ENCODE results near the gene TREX2.

TREX2 gene

DNA sequence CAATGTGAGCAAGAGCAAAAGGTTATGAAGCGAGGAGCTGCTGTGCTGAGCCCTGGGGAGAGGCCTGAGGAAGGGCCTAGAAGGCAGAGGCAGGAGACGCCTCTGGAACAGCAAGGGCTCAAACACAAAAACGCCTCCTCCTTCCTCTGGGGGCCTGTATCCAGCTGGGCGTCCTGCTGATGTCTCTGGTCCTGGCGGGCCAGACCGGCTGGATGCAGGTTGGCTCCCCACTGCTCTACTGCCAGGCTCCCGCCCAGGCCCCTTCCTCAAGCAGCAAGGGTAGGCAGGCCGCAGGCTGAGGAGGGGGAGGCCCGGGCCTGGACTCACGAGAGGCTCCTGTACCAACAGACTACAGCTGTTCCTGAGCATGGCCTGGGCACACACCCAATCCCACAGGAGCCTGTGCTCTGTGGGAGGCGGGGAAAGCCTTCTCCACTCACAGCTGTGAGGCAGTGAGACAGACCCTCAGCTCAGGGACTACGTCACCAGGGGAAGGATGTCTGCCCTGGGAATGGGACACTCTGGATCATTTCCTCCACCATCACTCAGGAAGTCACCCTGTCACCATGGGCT, 22.2 kb upstream of the TREX2 start:
- H3K27ac Mint-ChIP-seq, result no peak overlapping the region
- peaks cover 9% of the 10 kb centered on the region for H3K4me1 Mint-ChIP-seq (ENCODE audit: low read depth)
- H3K4me3 Mint-ChIP-seq, result peak overlapping the region; percentile 17
- no peaks in the 10 kb centered on the region for H3K36me3 Mint-ChIP-seq
- no peaks in the 10 kb centered on the region for H3K27me3 Mint-ChIP-seq
- H3K9me3 Mint-ChIP-seq (ENCODE audit: low read depth), result no peaks in the 10 kb centered on the region

DNA sequence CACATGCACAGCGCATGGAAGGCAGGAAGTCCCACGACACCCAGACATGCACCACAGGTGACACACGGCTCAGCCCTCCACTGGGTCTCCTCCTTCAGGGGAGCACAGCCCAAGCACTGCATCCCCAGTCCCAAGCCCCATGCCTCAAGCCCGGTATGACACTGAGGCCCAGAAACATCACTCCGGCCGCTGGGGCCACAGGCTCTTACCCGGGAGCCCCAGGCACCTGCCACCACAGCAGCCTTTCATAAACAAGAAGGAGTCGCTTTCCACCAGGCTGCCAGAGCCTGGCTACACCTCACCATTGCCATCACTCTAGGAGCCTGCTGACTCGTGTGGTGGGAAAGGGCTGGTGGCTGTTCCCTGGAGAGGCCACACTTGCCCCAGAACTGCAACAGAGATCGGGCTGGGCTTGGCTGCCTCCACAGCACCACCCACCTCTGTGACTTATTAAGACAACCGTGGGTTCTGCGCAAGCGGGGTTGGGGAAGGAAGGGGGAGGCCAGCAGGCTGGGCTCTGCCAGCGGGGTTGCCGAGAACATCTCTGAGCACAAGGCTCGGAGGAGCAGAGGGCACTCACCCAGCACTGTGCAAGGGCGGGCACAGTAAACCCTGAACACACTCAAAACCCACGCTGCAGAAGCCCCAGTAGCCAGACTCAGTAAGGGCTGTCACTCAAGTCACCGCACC, 20.0 kb upstream of the TREX2 start:
- H3K27me3 Mint-ChIP-seq, result no peaks in the 10 kb centered on the region
- H3K4me1 Mint-ChIP-seq (ENCODE audit: low read depth), result peaks cover 9% of the 10 kb centered on the region
- no peak overlapping the region for H3K4me3 Mint-ChIP-seq
- H3K9me3 Mint-ChIP-seq (ENCODE audit: low read depth), result no peaks in the 10 kb centered on the region
- no peak overlapping the region for H3K27ac Mint-ChIP-seq
- H3K36me3 Mint-ChIP-seq, result no peaks in the 10 kb centered on the region

DNA sequence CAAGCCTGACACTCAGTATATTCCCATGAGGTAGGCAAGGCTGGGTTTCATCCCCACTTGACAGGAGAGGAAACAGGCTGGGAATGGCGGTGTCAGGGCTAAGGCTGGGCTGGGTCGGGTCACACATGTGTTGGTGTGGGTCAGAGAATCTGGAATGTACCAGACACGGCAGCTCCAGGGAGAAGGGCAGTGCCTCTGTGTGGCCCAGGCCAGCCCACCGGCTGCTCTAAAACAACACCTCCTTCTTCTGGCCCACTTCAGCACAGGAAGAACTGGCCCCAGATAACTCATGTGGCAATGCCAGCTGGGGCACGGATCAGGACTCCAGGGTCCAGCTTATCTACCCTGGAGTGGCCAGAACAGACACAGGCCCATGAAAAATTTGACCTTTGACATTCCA, 18.3 kb upstream of the TREX2 start:
- H3K36me3 Mint-ChIP-seq, result no peaks in the 10 kb centered on the region
- H3K9me3 Mint-ChIP-seq (ENCODE audit: low read depth), result no peaks in the 10 kb centered on the region
- H3K4me3 Mint-ChIP-seq, result no peak overlapping the region
- H3K4me1 Mint-ChIP-seq (ENCODE audit: low read depth), result peaks cover 9% of the 10 kb centered on the region
- no peaks in the 10 kb centered on the region for H3K27me3 Mint-ChIP-seq
- no peak overlapping the region for H3K27ac Mint-ChIP-seq

DNA sequence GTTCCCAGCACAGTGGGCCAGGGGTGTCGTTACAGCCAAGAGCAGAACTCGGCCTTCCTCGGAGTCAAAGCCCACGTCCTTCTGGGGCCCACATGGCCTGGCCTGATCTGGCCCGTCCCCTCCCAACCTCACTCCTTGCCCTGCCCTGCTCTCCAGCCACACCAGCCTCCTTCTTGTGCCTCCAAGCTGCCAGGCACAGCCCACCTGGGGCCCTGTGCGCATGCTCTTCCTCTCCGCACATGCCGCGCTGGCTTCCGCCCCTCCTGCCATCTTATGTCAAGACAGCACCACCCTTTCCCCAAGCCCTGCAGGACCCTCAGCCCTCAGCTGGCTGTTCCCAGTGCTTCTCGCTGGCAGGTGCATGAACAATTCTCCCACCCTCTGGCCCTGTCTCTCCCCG, 17.7 kb upstream of the TREX2 start:
- Mint-ChIP-seq H3K4me1 (ENCODE audit: low read depth) (peaks cover 6% of the 10 kb centered on the region), H3K4me3 (no peak overlapping the region), H3K36me3 (no peaks in the 10 kb centered on the region), H3K9me3 (ENCODE audit: low read depth) (no peaks in the 10 kb centered on the region), H3K27me3 (no peaks in the 10 kb centered on the region), H3K27ac (no peak overlapping the region)

DNA sequence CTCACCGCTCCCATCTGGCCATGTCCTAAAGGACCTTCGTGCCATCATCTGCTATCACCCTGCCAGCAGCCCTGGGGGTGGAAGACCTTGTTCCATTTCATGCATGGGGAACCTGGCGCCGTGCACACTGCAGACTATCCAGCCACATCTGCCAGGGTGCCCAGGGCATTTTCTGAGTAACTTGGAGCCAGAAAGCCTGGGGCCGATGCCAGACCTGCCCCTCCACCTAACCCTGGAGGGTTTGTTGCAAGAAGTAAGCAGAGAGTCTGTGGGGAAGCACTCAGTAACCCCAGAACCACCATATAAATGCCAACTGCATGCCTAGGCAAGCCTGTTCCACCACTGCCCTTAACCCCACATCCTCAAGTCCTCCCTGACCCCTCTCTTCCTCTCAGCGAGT, 17.2 kb upstream of the TREX2 start:
- no peaks in the 10 kb centered on the region for H3K36me3 Mint-ChIP-seq
- peaks cover 6% of the 10 kb centered on the region for H3K4me1 Mint-ChIP-seq (ENCODE audit: low read depth)
- no peaks in the 10 kb centered on the region for H3K9me3 Mint-ChIP-seq (ENCODE audit: low read depth)
- H3K27ac Mint-ChIP-seq, result no peak overlapping the region
- H3K27me3 Mint-ChIP-seq, result no peaks in the 10 kb centered on the region
- no peak overlapping the region for H3K4me3 Mint-ChIP-seq

DNA sequence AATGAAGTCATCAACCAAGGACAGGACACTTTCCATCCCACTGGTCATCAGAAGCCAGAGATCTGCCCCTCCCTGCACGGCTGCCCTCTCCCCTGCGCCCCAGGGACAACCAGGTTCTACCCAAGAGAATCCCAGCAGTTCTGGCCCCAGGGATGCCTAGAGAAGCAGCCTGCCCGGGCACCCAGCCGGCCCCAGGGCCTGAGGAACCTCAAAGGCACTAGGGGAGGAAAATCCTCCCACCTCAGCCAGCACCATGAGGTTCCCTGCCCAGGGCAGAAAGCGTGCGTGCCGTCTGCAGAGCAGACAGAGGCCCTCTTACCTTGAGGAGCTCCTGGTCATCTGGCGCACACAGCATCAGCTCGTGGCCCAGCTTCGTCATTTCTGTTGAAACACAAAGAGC, 16.4 kb upstream of the TREX2 start:
- H3K36me3 Mint-ChIP-seq, result no peaks in the 10 kb centered on the region
- H3K4me1 Mint-ChIP-seq (ENCODE audit: low read depth), result peaks cover 2% of the 10 kb centered on the region
- H3K27me3 Mint-ChIP-seq, result no peaks in the 10 kb centered on the region
- no peak overlapping the region for H3K27ac Mint-ChIP-seq
- no peak overlapping the region for H3K4me3 Mint-ChIP-seq
- H3K9me3 Mint-ChIP-seq (ENCODE audit: low read depth), result no peaks in the 10 kb centered on the region

DNA sequence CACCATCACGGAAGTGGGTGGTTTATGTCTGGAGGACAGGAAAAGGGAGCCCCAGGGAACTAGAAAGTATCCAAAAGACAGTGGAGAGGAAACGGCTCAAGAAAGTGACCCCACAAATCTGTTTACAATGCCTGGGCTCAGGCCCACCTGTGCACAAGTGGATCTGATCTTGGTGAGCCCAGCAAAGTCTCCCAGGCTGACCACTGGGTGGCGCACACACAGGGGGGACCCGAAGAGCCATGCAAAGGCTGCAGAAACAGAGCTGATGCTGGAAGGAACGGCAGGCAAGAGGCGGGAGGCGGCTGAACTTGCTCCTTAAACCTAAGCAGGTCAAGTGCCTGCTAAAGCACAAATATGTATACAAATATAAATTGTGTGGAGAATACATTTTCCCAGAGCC, 15.0 kb upstream of the TREX2 start:
- H3K9me3 Mint-ChIP-seq (ENCODE audit: low read depth), result no peaks in the 10 kb centered on the region
- H3K36me3 Mint-ChIP-seq, result no peaks in the 10 kb centered on the region
- no peak overlapping the region for H3K27ac Mint-ChIP-seq

DNA sequence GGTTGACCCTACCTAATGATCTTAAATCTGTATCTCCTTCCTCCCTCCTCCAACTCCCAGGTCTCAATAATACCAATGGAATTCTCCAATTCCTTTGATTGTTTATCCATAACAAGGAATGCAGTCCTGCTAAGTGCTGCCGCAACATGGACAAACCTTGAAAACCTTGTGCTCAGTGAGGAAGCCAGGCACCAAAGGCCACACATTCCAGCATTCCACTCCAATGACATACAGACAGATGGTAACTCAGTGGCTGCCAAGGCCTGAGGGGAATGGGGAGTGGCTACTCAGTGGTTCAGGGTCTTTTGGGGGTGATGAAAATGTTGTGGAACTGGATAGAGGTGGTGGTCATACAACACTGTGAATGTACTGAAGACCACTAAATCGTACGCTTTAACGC, 14.1 kb upstream of the TREX2 start:
- H3K9me3 Mint-ChIP-seq (ENCODE audit: low read depth), result no peaks in the 10 kb centered on the region
- no peak overlapping the region for H3K4me3 Mint-ChIP-seq
- H3K27ac Mint-ChIP-seq, result no peak overlapping the region
- H3K4me1 Mint-ChIP-seq (ENCODE audit: low read depth), result no peaks in the 10 kb centered on the region
- H3K36me3 Mint-ChIP-seq, result no peaks in the 10 kb centered on the region
- no peaks in the 10 kb centered on the region for H3K27me3 Mint-ChIP-seq

More for the DNA sequence above, 15.0 kb upstream of the TREX2 start:
- Mint-ChIP-seq H3K4me1 (ENCODE audit: low read depth) (no peaks in the 10 kb centered on the region), H3K27me3 (no peaks in the 10 kb centered on the region), H3K4me3 (no peak overlapping the region)

DNA sequence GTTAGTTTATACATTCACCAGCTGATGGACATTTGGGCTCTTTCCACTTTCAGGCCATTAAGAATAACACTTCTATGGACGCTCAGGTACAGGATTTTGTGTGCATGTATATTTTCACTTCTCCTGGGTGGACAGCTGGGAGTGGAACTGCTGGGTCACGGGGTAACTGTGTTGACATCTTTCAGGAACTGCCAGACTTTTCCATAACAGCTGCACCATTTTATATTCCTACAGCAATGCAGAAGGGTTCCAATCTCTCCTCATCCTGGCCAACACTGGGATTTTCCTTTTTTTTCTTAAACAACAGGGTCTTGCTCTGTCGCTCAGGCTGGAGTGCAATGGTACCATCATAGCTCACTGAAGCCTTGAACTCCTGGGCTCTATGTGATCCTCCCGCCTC, 12.6 kb upstream of the TREX2 start:
- Mint-ChIP-seq H3K27me3 (no peaks in the 10 kb centered on the region), H3K4me3 (no peak overlapping the region), H3K4me1 (ENCODE audit: low read depth) (no peaks in the 10 kb centered on the region), H3K36me3 (no peaks in the 10 kb centered on the region), H3K27ac (no peak overlapping the region), H3K9me3 (ENCODE audit: low read depth) (no peaks in the 10 kb centered on the region)

DNA sequence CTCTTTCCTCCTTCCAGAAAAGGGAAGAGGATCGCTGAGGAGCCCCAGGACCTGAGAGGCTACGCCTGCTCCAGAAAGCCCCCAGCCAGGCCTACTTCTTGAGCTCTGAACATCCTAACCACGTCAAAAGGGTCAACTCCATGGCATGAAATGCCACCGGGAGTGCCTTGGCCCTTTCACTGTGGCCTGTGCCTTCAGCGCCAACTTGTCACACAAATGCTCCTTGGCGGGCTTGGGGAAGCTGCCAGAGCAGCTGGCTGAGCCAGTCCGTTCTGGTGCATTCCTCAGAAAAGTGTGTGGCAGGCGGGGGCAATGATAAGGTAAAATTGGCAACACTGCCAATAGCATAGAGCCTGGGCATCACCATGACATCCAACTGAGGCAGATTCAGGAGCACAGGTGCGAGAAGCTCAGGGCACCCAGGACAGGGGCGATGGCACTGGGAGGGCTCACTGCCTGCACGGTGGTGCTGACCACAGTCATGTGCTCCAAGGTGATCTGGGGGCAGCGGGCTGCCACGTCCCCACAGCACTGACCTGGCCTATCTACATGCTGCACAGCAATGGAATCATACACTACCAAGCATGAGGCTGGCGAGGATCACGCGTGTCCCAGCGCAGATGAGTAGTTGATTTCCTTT, 12.1 kb upstream of the TREX2 start:
- H3K36me3 Mint-ChIP-seq, result no peaks in the 10 kb centered on the region
- H3K4me3 Mint-ChIP-seq, result no peak overlapping the region
- H3K9me3 Mint-ChIP-seq (ENCODE audit: low read depth), result no peaks in the 10 kb centered on the region
- no peaks in the 10 kb centered on the region for H3K4me1 Mint-ChIP-seq (ENCODE audit: low read depth)
- H3K27ac Mint-ChIP-seq, result no peak overlapping the region
- no peaks in the 10 kb centered on the region for H3K27me3 Mint-ChIP-seq

DNA sequence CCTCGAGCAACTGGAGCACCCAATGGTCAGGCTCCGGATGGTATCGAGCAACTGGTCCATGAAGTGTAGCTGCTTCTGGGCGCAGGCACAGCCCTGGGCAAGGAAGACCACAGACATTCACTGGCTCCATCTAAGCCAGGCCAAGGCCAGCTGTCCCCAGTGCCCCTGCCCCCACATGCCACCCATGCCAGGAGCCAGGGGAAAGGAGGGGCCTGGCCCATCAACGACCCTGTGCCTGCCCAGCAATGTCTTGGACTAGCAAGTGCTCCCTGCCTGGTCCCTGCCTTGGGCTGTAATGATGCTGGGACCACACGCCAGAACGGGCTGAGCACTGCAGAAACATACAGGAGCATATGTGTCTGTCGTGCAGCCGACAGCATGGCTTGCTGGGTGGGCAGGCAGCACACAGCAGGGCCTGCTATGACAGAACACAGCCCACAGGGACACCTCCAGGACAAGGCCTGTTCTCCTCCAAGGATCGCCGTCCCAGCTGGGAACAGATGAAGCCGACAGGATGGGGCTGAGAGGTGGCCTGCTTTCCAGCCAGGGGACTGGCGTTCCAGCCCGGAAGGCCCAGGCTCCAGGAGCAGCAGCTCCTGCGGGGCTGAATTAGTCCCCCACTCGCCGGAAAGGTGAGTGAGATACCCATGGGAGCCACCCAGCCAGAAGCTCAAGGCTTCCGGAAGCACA, 11.4 kb upstream of the TREX2 start:
- Mint-ChIP-seq H3K4me3 (no peak overlapping the region), H3K27ac (no peak overlapping the region), H3K36me3 (no peaks in the 10 kb centered on the region), H3K4me1 (ENCODE audit: low read depth) (no peaks in the 10 kb centered on the region), H3K9me3 (ENCODE audit: low read depth) (no peaks in the 10 kb centered on the region), H3K27me3 (no peaks in the 10 kb centered on the region)

DNA sequence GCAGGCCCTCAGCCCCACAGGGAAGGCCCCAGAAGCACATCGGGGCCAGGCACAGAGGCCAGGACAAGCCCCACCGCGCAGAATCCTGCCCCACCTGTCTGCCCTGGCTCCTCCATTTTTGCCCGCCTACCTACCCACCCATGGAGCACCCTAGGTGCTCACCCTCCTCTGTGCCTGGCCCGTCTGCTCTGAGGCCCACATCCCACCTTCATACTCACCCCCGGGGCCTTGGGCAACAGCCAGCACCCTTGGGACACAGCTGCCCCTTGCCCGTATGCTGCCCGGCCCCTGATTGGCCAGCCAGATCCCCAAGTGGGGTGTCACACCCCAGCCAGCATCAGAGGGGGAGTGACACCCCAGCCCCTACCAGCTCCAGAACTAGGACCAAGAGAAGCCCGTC, 10.8 kb upstream of the TREX2 start:
- Mint-ChIP-seq H3K36me3 (no peaks in the 10 kb centered on the region), H3K27ac (no peak overlapping the region), H3K9me3 (ENCODE audit: low read depth) (no peaks in the 10 kb centered on the region)

DNA sequence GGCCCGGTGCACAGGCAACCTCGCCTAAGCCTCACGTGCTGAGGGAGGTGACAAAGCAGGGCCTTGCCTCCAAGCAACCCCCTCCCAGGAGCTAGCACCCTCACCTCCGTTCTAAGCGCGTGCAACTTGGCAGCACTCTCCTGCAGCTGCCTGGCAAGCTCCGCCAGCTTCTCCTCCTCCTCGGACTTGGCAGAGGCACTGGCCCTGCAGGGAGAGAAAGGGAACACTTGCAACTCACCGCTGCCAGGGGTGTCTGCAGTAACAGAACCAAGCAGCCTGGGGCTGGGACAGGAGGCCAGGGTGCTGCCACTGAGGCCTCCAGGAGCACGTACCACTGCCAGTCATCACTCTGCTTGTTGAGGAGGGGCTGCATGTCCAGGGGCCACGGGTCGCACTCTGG, 10.3 kb upstream of the TREX2 start:
- H3K27me3 Mint-ChIP-seq, result no peaks in the 10 kb centered on the region
- no peaks in the 10 kb centered on the region for H3K9me3 Mint-ChIP-seq (ENCODE audit: low read depth)
- no peaks in the 10 kb centered on the region for H3K36me3 Mint-ChIP-seq
- H3K4me1 Mint-ChIP-seq (ENCODE audit: low read depth), result no peaks in the 10 kb centered on the region
- H3K4me3 Mint-ChIP-seq, result no peak overlapping the region
- H3K27ac Mint-ChIP-seq, result no peak overlapping the region

More for the DNA sequence above, 10.8 kb upstream of the TREX2 start:
- H3K4me3 Mint-ChIP-seq, result no peak overlapping the region
- no peaks in the 10 kb centered on the region for H3K27me3 Mint-ChIP-seq
- H3K4me1 Mint-ChIP-seq (ENCODE audit: low read depth), result no peaks in the 10 kb centered on the region

DNA sequence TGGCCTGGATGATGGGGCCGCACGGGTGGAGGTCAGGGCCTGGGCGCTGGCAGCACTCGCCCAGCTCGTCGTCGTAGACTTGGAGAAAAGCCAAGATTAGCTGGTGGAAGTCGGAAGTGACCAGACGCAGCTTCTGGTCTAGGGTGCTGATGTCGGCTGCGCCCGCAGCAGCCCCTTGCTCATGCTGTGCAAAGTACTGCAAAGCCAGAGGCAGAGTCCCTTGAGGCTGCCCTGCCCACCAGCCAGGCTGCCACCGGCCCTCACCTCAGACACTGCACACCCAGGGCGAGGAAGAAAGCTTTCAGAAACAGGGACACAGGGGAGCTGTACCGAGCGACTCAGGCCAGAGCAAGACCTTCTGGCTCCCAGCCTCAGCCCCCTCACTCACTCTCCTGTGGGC, 9.7 kb upstream of the TREX2 start:
- no peak overlapping the region for H3K27ac Mint-ChIP-seq

DNA sequence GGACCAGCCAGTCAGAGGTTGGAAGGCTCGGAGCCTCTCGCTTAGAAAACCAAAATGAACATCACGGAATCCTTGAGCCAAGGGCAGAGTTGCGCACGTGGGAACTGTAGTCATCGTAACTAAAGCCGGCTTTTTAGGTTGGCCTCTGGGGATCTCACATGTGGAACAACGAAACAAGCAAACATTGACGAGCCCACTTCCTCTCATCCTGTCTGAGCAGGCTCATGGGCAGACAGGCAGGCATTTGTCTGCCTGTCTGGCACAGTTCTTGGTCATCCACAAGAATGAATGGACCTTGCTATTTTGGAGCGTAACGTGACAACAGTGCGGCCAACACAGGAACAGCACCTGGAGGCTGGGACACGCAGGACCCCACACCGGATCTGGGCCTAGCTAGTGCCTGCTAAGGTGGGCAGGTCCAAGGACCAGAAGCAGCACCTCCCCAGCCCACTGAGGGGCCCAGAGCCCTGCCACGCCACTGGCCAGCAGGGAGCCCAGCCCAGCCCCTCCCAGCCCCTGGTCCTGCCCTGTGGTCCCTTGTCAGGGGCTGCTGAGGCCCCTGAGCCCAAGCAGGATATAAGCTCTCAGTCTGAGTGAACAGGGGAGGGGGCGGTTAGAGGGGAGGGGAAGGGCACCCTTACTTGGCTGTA, 9.2 kb upstream of the TREX2 start:
- H3K9me3 Mint-ChIP-seq (ENCODE audit: low read depth), result no peaks in the 10 kb centered on the region
- no peaks in the 10 kb centered on the region for H3K4me1 Mint-ChIP-seq (ENCODE audit: low read depth)
- no peaks in the 10 kb centered on the region for H3K36me3 Mint-ChIP-seq
- no peak overlapping the region for H3K4me3 Mint-ChIP-seq
- no peaks in the 10 kb centered on the region for H3K27me3 Mint-ChIP-seq
- H3K27ac Mint-ChIP-seq, result no peak overlapping the region

More for the DNA sequence above, 9.7 kb upstream of the TREX2 start:
- Mint-ChIP-seq H3K4me1 (ENCODE audit: low read depth) (no peaks in the 10 kb centered on the region), H3K4me3 (no peak overlapping the region), H3K27me3 (no peaks in the 10 kb centered on the region), H3K36me3 (no peaks in the 10 kb centered on the region), H3K9me3 (ENCODE audit: low read depth) (no peaks in the 10 kb centered on the region)
